ENCODE data around the gene MLLT10.

The MLLT10 gene

DNA sequence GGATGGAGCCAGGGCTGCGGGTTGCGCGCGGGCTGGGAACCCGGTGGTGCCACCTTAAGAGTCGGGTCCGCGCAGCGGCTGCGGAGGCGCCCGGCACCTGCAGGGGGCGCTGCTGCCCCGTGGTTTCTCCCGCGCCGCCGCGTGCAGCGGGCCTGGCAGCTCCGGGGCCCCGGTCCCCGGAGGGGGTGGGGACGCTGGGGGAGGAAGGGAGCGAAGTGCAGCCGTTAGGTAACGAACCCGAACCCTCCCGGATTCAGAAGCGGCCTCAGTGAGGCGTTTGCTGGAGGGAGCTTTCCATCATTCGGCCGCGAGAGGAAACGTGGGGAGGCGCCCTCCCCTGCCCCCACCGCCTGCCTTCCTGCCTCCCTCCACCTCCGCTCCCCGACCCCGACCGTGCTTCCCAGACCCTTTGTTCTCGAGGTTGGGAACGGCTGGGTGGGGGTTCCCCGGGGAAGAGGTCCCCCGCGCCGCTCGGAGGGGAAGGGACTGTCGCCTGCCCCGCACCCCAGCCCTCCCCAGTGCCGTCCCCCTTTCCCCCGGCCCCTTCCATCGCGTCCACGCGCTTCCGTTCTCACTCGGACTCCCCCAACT lies 38.2 kb upstream of the MLLT10 start:
- Histone ChIP-seq H3K36me3 (ENCODE audit: control insufficient read depth, insufficient read depth, low read length) (no peaks in the 10 kb centered on the region), H3K9me3 (ENCODE audit: control insufficient read depth, low read length) (no peaks in the 10 kb centered on the region), H3K27me3 (ENCODE audit: control insufficient read depth, insufficient read depth, low read length) (peaks cover 70% of the 10 kb centered on the region), H3K4me3 (ENCODE audit: low read length) (peak overlapping the region; percentile 63), H3K4me1 (ENCODE audit: control insufficient read depth, insufficient read depth, low read length) (peaks cover 9% of the 10 kb centered on the region), H3K9ac (ENCODE audit: low read length) (peak overlapping the region; percentile 62)

DNA sequence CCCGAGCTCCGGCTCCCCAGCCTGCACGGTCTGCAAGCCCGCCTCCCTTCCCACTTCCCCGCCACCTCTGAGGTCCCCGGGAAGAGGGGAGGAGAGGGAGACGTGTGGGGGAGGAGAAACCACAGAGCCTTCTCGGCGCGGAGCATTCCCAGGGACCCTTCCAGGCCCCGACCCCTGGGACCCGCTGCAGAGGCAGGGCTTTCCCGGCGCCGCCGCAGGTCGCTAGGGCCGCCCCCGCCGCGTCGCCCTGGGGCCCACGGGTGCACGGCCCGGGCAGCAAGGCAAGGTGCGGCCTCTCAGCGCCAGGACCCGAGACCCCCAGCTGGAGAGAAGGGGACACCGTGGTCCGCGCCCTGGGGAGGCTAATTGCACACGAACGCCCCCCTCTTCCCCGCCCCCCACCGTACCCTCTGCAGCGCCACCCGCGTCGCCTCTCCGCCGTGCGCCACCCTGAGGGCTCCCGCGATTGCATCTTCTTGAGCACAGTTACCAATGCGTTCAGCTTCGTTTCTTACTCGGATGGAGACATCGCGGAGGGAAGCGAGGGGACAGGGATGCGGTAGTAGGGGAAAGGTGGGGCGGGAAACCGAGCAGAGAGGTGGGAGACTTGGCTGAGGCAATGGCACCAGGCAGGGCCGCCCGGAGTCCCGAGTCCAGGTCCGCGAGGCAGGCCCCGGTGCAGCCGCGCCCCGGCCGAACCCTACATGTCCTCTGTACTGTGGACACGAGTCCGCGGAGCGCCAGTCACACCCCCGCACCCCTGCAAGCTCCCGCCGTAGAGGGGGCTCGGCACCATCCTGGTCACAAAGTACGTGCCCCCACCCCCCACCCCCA lies 37.5 kb upstream of the MLLT10 start:
- Histone ChIP-seq H3K4me3 (ENCODE audit: low read length) (peak overlapping the region; percentile 50), H3K36me3 (ENCODE audit: control insufficient read depth, insufficient read depth, low read length) (no peaks in the 10 kb centered on the region), H3K9me3 (ENCODE audit: control insufficient read depth, low read length) (no peaks in the 10 kb centered on the region), H3K9ac (ENCODE audit: low read length) (no peak overlapping the region), H3K4me1 (ENCODE audit: control insufficient read depth, insufficient read depth, low read length) (peaks cover 9% of the 10 kb centered on the region), H3K27me3 (ENCODE audit: control insufficient read depth, insufficient read depth, low read length) (peaks cover 76% of the 10 kb centered on the region)

DNA sequence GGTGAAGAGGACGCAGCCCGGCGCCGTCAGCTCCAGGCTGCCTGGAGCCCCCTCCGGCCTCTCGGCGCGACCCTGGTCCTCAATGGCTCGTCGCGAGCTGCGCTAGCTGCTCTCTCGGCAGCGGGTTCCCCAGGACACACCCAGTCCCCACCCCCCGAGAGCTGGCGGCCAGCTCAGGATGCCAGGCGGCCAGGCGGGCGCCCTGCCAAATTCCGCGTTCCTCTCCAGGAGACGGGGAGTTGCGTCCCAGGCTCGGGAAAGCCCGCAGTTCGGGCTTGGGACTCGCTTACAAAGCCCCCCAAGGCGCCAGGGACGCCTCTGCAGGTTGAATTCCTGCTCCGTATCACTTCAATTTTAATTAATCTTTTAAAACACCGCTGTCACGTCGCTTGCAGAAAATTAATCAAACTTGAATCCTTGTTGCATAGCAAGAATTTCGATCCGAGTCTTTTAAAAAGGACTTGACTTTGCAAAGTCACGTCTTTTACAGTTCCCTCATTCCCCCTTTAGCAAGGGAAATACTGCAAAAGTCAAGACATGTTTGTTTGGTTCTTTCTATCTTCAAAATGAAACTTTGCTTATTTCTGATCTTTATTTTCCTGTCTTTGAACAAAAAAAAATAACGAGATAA lies 36.7 kb upstream of the MLLT10 start:
- no peaks in the 10 kb centered on the region for H3K9me3 ChIP-seq (ENCODE audit: control insufficient read depth, low read length)
- no peaks in the 10 kb centered on the region for H3K36me3 ChIP-seq (ENCODE audit: control insufficient read depth, insufficient read depth, low read length)
- peaks cover 9% of the 10 kb centered on the region for H3K4me1 ChIP-seq (ENCODE audit: control insufficient read depth, insufficient read depth, low read length)
- no peak overlapping the region for H3K9ac ChIP-seq (ENCODE audit: low read length)
- peaks cover 83% of the 10 kb centered on the region for H3K27me3 ChIP-seq (ENCODE audit: control insufficient read depth, insufficient read depth, low read length)
- peak overlapping the region; percentile 50 for H3K4me3 ChIP-seq (ENCODE audit: low read length)

DNA sequence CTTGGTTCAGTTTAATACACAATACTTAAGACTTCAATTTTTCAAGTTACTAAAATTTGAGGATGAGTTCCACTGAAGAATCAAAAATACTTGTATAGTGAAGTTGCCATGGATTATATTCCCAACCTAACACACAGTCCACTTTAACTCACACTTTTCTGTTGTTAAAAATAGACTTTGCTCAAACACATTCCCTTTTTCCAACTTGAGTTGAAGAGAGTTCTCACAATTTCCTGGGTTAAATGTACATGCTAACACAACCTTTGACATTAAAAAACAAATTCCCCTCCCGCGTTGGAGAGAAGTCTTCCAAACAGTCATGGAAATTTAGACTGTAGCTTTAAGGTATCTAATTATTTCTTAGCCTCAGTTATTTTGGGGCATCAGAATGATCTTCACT lies 35.7 kb upstream of the MLLT10 start:
- no peak overlapping the region for H3K9ac ChIP-seq (ENCODE audit: low read length)
- H3K36me3 ChIP-seq (ENCODE audit: control insufficient read depth, insufficient read depth, low read length), result no peaks in the 10 kb centered on the region
- peaks cover 9% of the 10 kb centered on the region for H3K4me1 ChIP-seq (ENCODE audit: control insufficient read depth, insufficient read depth, low read length)
- H3K4me3 ChIP-seq (ENCODE audit: low read length), result no peak overlapping the region
- no peaks in the 10 kb centered on the region for H3K9me3 ChIP-seq (ENCODE audit: control insufficient read depth, low read length)
- H3K27me3 ChIP-seq (ENCODE audit: control insufficient read depth, insufficient read depth, low read length), result peaks cover 82% of the 10 kb centered on the region

DNA sequence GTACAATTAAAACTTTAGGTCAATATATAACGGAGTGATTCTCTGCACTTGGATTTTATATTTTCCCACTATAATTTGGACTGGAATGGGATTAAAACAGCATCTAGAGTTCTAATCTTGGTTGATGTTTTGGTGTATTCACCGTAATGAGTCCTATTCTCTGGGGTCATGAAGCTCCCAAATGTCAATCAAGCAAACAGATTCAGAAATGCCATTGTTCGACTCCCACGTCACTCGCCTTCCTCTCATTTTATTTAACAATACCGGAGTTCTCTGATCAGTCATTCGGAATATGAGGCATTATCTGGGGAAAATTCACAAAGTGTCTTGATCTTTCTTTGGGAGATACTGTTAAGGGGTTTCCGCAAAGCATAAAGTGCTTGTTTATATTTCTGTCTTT lies 35.0 kb upstream of the MLLT10 start:
- Histone ChIP-seq H3K27me3 (ENCODE audit: control insufficient read depth, insufficient read depth, low read length) (peaks cover 80% of the 10 kb centered on the region), H3K36me3 (ENCODE audit: control insufficient read depth, insufficient read depth, low read length) (no peaks in the 10 kb centered on the region), H3K4me1 (ENCODE audit: control insufficient read depth, insufficient read depth, low read length) (peaks cover 9% of the 10 kb centered on the region), H3K9ac (ENCODE audit: low read length) (no peak overlapping the region), H3K4me3 (ENCODE audit: low read length) (no peak overlapping the region), H3K9me3 (ENCODE audit: control insufficient read depth, low read length) (no peaks in the 10 kb centered on the region)

DNA sequence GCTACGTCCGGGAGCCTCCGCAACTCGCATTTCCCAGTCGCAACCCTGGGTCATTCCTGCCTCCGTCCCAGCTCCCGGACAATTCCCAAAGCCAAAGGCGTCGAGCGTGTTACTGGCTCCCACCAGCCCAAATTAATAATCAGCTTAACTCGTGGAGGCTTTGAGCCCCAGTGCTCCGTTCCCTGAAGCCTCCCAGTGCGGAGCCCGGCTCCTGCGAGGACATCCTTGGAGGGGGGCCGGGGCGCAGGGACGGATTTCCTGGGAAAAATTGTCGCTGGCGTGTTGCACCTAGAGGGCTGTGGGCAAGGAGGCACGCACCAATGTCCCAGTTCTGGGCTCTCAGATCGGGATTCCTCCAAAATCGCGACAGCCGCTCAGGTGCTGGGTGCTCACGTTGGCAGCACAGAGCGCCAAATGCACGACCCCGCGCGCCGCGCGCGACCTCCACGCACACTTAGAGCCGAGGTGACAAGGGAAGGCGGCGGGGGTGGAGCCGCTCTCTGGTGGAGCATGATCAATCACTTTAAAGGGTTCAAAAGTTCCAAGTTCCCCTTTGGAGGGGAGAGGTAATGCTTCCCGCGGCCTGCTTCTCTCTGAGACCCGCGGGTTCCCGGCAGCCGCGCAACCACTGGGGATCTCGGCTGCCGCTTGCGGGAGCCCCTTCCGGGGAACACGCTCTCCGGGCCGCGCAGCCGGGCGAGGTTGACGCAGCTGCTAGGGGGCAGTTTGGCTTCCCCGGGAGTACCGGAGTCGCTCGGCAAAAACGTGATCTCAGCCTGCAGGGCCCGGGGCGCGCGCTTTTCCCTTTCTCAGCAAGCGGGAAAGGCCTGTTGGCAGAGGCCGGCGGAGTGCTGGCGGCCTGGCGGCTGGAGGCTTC lies 34.1 kb upstream of the MLLT10 start:
- Histone ChIP-seq H3K4me3 (ENCODE audit: low read length) (no peak overlapping the region), H3K9ac (ENCODE audit: low read length) (no peak overlapping the region), H3K36me3 (ENCODE audit: control insufficient read depth, insufficient read depth, low read length) (no peaks in the 10 kb centered on the region), H3K9me3 (ENCODE audit: control insufficient read depth, low read length) (no peaks in the 10 kb centered on the region), H3K27me3 (ENCODE audit: control insufficient read depth, insufficient read depth, low read length) (peaks cover 73% of the 10 kb centered on the region), H3K4me1 (ENCODE audit: control insufficient read depth, insufficient read depth, low read length) (peaks cover 9% of the 10 kb centered on the region)

DNA sequence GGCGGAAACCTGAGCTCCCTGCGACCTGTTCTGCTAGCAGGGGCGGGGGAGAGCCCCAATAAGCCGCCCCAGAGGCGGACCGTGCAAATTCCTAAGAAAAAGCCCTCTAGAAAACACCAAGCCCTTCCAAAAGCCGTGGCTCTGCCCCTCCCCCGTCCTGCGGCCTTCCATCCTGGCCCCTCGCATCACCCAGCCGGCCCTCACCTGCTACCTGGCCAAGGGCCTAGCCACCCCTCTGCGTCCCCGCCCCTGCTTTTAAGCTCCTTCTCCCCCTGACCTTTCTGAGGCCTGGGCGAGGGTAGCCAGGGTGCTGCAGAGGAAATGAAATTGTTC lies 33.5 kb upstream of the MLLT10 start:
- Histone ChIP-seq H3K4me1 (ENCODE audit: control insufficient read depth, insufficient read depth, low read length) (peaks cover 9% of the 10 kb centered on the region), H3K9ac (ENCODE audit: low read length) (no peak overlapping the region), H3K4me3 (ENCODE audit: low read length) (no peak overlapping the region), H3K9me3 (ENCODE audit: control insufficient read depth, low read length) (no peaks in the 10 kb centered on the region), H3K27me3 (ENCODE audit: control insufficient read depth, insufficient read depth, low read length) (peaks cover 67% of the 10 kb centered on the region), H3K36me3 (ENCODE audit: control insufficient read depth, insufficient read depth, low read length) (no peaks in the 10 kb centered on the region)

DNA sequence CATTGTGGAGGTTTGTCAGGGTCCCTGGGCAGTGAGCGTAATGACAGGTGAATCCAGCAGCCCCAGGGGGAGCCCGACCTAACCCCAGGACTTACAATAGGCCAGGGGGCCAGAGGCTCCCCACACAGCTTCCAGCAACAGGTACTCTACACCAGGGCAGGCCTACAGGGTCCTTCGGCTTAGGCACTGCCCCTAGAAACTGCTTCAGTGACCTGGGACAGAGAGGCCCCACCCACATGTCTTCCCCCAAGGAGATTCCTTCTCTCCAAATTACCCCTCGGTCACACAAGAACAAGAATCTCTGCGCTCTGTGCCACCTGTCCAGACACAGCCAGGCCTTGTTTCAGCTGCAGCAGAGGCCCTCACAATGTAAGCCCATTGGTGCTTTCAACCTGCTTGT lies 32.9 kb upstream of the MLLT10 start:
- Histone ChIP-seq H3K4me3 (ENCODE audit: low read length) (no peak overlapping the region), H3K27me3 (ENCODE audit: control insufficient read depth, insufficient read depth, low read length) (peaks cover 67% of the 10 kb centered on the region), H3K9me3 (ENCODE audit: control insufficient read depth, low read length) (no peaks in the 10 kb centered on the region), H3K4me1 (ENCODE audit: control insufficient read depth, insufficient read depth, low read length) (peaks cover 9% of the 10 kb centered on the region), H3K9ac (ENCODE audit: low read length) (no peak overlapping the region), H3K36me3 (ENCODE audit: control insufficient read depth, insufficient read depth, low read length) (no peaks in the 10 kb centered on the region)

DNA sequence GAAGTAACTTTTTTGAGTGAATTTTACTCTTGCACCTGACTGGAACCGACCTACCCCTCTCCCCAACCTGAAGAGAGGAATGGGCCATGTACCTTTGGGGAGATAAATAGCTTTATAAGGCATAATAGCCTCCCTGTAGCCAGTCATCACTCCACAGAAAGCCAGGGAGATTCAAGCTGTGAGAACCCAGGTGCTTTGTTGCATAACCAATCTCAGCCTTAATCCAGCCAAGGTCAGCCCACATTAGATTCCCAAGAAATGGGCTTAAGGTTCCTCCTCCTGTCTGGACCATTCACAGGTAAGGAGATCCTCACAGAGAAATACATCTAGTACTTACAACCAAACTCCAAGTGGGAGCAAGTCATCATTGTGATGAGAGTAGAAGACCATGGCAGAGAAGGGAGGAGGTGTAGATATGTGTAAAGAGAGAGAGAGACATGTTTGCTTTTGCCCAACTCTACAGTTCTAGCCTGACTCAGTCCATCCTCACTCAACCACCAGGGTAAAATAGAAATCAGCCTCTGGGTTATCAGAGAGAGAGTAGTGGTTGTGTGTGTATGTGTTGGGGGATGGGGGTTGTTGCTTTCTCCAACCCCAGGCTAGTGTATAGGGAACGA lies 32.2 kb upstream of the MLLT10 start:
- Histone ChIP-seq H3K4me1 (ENCODE audit: control insufficient read depth, insufficient read depth, low read length) (peaks cover 8% of the 10 kb centered on the region), H3K9me3 (ENCODE audit: control insufficient read depth, low read length) (no peaks in the 10 kb centered on the region), H3K27me3 (ENCODE audit: control insufficient read depth, insufficient read depth, low read length) (peaks cover 63% of the 10 kb centered on the region)

DNA sequence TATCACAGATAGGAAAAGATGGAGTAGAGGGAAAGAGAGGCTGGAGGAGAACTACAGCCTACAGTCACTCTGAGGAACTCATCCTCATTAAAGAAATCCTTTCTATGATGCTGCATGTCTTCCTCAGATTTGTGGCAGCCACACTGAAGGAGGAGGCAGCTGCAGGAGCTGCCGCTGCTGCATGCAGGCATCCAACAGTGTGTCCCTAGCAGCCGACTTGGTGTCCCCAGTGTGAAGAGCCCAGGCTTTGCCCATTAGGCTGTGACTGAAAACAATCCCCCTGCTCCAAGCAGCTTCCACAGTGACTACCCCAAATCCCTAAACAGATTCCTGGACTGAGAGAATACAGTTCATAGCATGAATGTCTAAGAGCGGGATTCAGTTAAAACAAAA lies 31.7 kb upstream of the MLLT10 start:
- Histone ChIP-seq H3K9me3 (ENCODE audit: control insufficient read depth, low read length) (no peaks in the 10 kb centered on the region), H3K36me3 (ENCODE audit: control insufficient read depth, insufficient read depth, low read length) (no peaks in the 10 kb centered on the region), H3K4me1 (ENCODE audit: control insufficient read depth, insufficient read depth, low read length) (peaks cover 3% of the 10 kb centered on the region), H3K9ac (ENCODE audit: low read length) (no peak overlapping the region), H3K4me3 (ENCODE audit: low read length) (no peak overlapping the region), H3K27me3 (ENCODE audit: control insufficient read depth, insufficient read depth, low read length) (peaks cover 58% of the 10 kb centered on the region)

More for the DNA sequence above, 32.2 kb upstream of the MLLT10 start:
- H3K36me3 ChIP-seq (ENCODE audit: control insufficient read depth, insufficient read depth, low read length), result no peaks in the 10 kb centered on the region
- no peak overlapping the region for H3K4me3 ChIP-seq (ENCODE audit: low read length)
- H3K9ac ChIP-seq (ENCODE audit: low read length), result no peak overlapping the region

DNA sequence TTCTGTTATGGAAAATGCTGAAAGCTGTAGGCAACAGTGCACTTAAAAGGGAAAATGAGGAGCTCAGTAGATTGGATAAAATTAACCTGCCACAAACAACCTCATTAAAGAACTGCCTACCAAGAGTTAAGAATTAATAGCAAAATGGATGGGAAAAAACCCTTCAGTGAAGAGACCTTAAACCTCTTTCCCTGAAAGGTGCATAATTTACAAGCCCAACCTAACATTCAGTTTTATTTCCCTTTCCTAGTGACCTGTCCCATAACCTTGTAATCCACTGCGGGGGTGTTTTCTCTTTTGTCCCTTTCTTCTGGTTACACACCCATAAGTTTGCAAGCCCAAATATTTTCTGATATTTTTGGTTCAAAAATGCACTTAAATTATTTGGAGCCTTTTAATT lies 30.5 kb upstream of the MLLT10 start:
- no peak overlapping the region for H3K4me3 ChIP-seq (ENCODE audit: low read length)
- no peaks in the 10 kb centered on the region for H3K4me1 ChIP-seq (ENCODE audit: control insufficient read depth, insufficient read depth, low read length)
- H3K9ac ChIP-seq (ENCODE audit: low read length), result no peak overlapping the region
- peaks cover 47% of the 10 kb centered on the region for H3K27me3 ChIP-seq (ENCODE audit: control insufficient read depth, insufficient read depth, low read length)
- no peaks in the 10 kb centered on the region for H3K9me3 ChIP-seq (ENCODE audit: control insufficient read depth, low read length)
- no peaks in the 10 kb centered on the region for H3K36me3 ChIP-seq (ENCODE audit: control insufficient read depth, insufficient read depth, low read length)
